H9 (cell line): ENCODE data around the gene SRSF2. TPM values are rescaled to one million over a fixed set of nuclear protein-coding genes. Genes with fewer than 3 reads are reported as not detected.

ENCODE experiments used
- DNase-seq: peaks from one replicate; pipeline ENCODE4 v3.0.0-alpha.2; 2017
- H2AFZ ChIP-seq: one replicate; pipeline ENCODE4 v1.6.1; 2013; ENCODE audit warnings: mild to moderate bottlenecking, low read length, control low read depth, moderate library complexity
- H2AK5ac ChIP-seq: 2 replicates; pipeline ENCODE4 v1.6.1; 2013; ENCODE audit warnings: low read length, control low read depth, mixed read lengths; ENCODE audit not compliant: insufficient read length
- H2BK120ac ChIP-seq: one replicate; pipeline ENCODE4 v1.6.1; 2013; ENCODE audit warnings: low read depth, mild to moderate bottlenecking, low read length, control low read depth, inconsistent platforms; ENCODE audit not compliant: poor library complexity, severe bottlenecking
- H2BK12ac ChIP-seq: 2 replicates; pipeline ENCODE4 v1.6.1; 2013; ENCODE audit warnings: low read length, control low read depth, mixed read lengths, low read depth; ENCODE audit not compliant: insufficient read length
- H2BK15ac ChIP-seq: 2 replicates; pipeline ENCODE4 v1.6.1; 2013; ENCODE audit warnings: low read depth, low read length, control low read depth
- H2BK20ac ChIP-seq: one replicate; pipeline ENCODE4 v1.6.1; 2013; ENCODE audit warnings: low read depth, mild to moderate bottlenecking, low read length, control low read depth, inconsistent platforms; ENCODE audit not compliant: poor library complexity, severe bottlenecking
- H2BK5ac ChIP-seq: 2 replicates; pipeline ENCODE4 v1.6.1; 2013; ENCODE audit warnings: low read length, control low read depth, mixed read lengths; ENCODE audit not compliant: insufficient read length
- H3K14ac ChIP-seq: 2 replicates; pipeline ENCODE4 v1.6.1; 2013; ENCODE audit warnings: low read length, control low read depth; ENCODE audit not compliant: insufficient read depth
- H3K18ac ChIP-seq: 2 replicates; pipeline ENCODE4 v1.6.1; 2013; ENCODE audit warnings: low read depth, mild to moderate bottlenecking, mixed read lengths, low read length, control low read depth; ENCODE audit not compliant: insufficient read length
- H3K23ac ChIP-seq: 2 replicates; pipeline ENCODE4 v1.6.1; 2013; ENCODE audit warnings: low read length, control low read depth, mixed read lengths, low read depth; ENCODE audit not compliant: insufficient read length
- H3K23me2 ChIP-seq: 2 replicates; pipeline ENCODE4 v1.6.1; 2013; ENCODE audit warnings: low read depth, mild to moderate bottlenecking, mixed read lengths, low read length, control low read depth; ENCODE audit not compliant: insufficient read length, poor library complexity, severe bottlenecking
- H3K27ac ChIP-seq: 2 replicates; pipeline ENCODE4 v1.5.1; 2013; ENCODE audit warnings: low read length, control low read depth, mixed read lengths, low read depth; ENCODE audit not compliant: insufficient read length
- H3K27me3 ChIP-seq: 2 replicates; pipeline ENCODE4 v1.6.1; 2013; ENCODE audit warnings: low read length, control low read depth, inconsistent platforms; ENCODE audit not compliant: insufficient read depth
- H3K4ac ChIP-seq: 2 replicates; pipeline ENCODE4 v1.6.1; 2013; ENCODE audit warnings: low read depth, mild to moderate bottlenecking, control low read depth, inconsistent platforms, low read length, moderate library complexity
- H3K4me1 ChIP-seq: 2 replicates; pipeline ENCODE4 v1.6.1; 2013; ENCODE audit warnings: low read length, control low read depth, inconsistent platforms; ENCODE audit not compliant: insufficient read depth
- H3K4me2 ChIP-seq: 2 replicates; pipeline ENCODE4 v1.6.1; 2013; ENCODE audit warnings: low read length, control low read depth, mixed read lengths; ENCODE audit not compliant: insufficient read length, insufficient read depth
- H3K56ac ChIP-seq: 2 replicates; pipeline ENCODE4 v1.6.1; 2013; ENCODE audit warnings: low read depth, mild to moderate bottlenecking, mixed read lengths, low read length, control low read depth; ENCODE audit not compliant: insufficient read length
- H3K79me1 ChIP-seq: 2 replicates; pipeline ENCODE4 v1.6.1; 2013; ENCODE audit warnings: low read depth, mild to moderate bottlenecking, moderate library complexity, low read length, control low read depth, inconsistent platforms; ENCODE audit not compliant: insufficient read depth, poor library complexity, severe bottlenecking
- H3K79me2 ChIP-seq: 2 replicates; pipeline ENCODE4 v1.6.1; 2013; ENCODE audit warnings: low read length, control low read depth, inconsistent platforms; ENCODE audit not compliant: insufficient read depth
- H3K9ac ChIP-seq: 2 replicates; pipeline ENCODE4 v1.6.1; 2013; ENCODE audit warnings: low read length, control low read depth, mixed read lengths; ENCODE audit not compliant: insufficient read length; ENCODE audit errors: extremely low read depth
- H3K9me3 ChIP-seq: one replicate; pipeline ENCODE4 v1.6.1; 2013; ENCODE audit warnings: low read depth, low read length, inconsistent platforms; ENCODE audit not compliant: control insufficient read depth
- H3T11ph ChIP-seq: one replicate; pipeline ENCODE4 v1.6.1; 2013; ENCODE audit warnings: mild to moderate bottlenecking, low read length, control low read depth, inconsistent platforms
- H4K20me1 ChIP-seq: one replicate; pipeline ENCODE4 v1.6.1; 2013; ENCODE audit not compliant: control insufficient read depth, insufficient read length, insufficient read depth
- H4K5ac ChIP-seq: 2 replicates; pipeline ENCODE4 v1.6.1; 2013; ENCODE audit warnings: low read depth, mild to moderate bottlenecking, mixed read lengths, low read length, control low read depth; ENCODE audit not compliant: insufficient read length
- H4K8ac ChIP-seq: replicated peaks from 2 replicates; pipeline ENCODE4 v1.6.1; 2013; ENCODE audit warnings: low read length, control low read depth, mixed read lengths, low read depth; ENCODE audit not compliant: insufficient read length
- H4K91ac ChIP-seq: 2 replicates; pipeline ENCODE4 v1.6.1; 2013; ENCODE audit warnings: low read depth, mild to moderate bottlenecking, moderate library complexity, mixed read lengths, low read length, control low read depth; ENCODE audit not compliant: insufficient read length
- H3K27ac Mint-ChIP-seq, 3 experiments: 2 replicates in 2 of 3; 3 replicates in 1 of 3; pipeline ENCODE4 v1.8.0; 2020 to 2021; ENCODE audit warnings: mixed read lengths in 3 of 3, mild to moderate bottlenecking in 1 of 3, moderate library complexity in 1 of 3
- H3K27me3 Mint-ChIP-seq: 2 replicates; pipeline ENCODE4 v1.8.0; 2021; ENCODE audit warnings: low read depth, mild to moderate bottlenecking, moderate library complexity, mixed read lengths
- H3K36me3 Mint-ChIP-seq, 3 experiments: 2 replicates in 2 of 3; 3 replicates in 1 of 3; pipeline ENCODE4 v1.8.0; 2020 to 2021; ENCODE audit warnings: low read depth in 3 of 3, mixed read lengths in 3 of 3; ENCODE audit not compliant: insufficient read depth in 1 of 3
- H3K4me1 Mint-ChIP-seq, 2 experiments: 2 replicates each; pipeline ENCODE4 v1.8.0; 2020; ENCODE audit warnings: mixed read lengths in 2 of 2
- H3K4me3 Mint-ChIP-seq, 2 experiments: 2 replicates in 1 of 2; 3 replicates in 1 of 2; pipeline ENCODE4 v1.8.0; 2020 to 2021; ENCODE audit warnings: mild to moderate bottlenecking in 2 of 2, mixed read lengths in 2 of 2, moderate library complexity in 1 of 2
- H3K9me3 Mint-ChIP-seq, 2 experiments: 2 replicates in 1 of 2; 3 replicates in 1 of 2; pipeline ENCODE4 v1.8.0; 2020; ENCODE audit warnings: mild to moderate bottlenecking in 2 of 2, mixed read lengths in 2 of 2, moderate library complexity in 1 of 2
- CTCF ChIP-seq: fragments of 200-600 bp; sonication (generic); conservative IDR thresholded peaks from 3 replicates; pipeline ENCODE4 v1.8.0; 2021; ENCODE audit warnings: antibody characterized with exemption, mild to moderate bottlenecking
- WGBS: extraction: QIAGEN DNeasy Blood & Tissue Kit; methylation state at CpG from one replicate; pipeline ENCODE4 v1.1.7; 2013; ENCODE audit warnings: missing lambda C conversion rate, low lambda C conversion rate, mixed read lengths; ENCODE audit not compliant: insufficient read length; ENCODE audit errors: extremely low coverage; 5-methylcytosine and 5-hydroxymethylcytosine counted together
- total RNA-seq: library from RNA; stranded (reverse); gene quantifications from 2 replicates; pipeline ENCODE4 v1.2.1, GENCODE V29; 2021

Gene SRSF2
- total RNA-seq, 1 experiment from 2014 or later: 578 TPM

GRCh38 chr17:76722279-76722678 is 14.9 kb downstream of the SRSF2 start:
- H3K27me3 Mint-ChIP-seq: no peaks in the 10 kb centered on the region
- Histone ChIP-seq H4K8ac (no peak overlapping the region), H3K14ac (no peak overlapping the region), H4K5ac (no peak overlapping the region), H3K9me3 (no peaks in the 10 kb centered on the region), H2BK20ac (no peak overlapping the region), H2AFZ (no peak overlapping the region), H3K23me2 (peaks cover 8% of the 10 kb centered on the region), H3K4me1 (no peaks in the 10 kb centered on the region), H4K20me1 (no peaks in the 10 kb centered on the region), H2BK5ac (no peak overlapping the region), H3K27ac (no peak overlapping the region), H3K79me1 (peaks cover 3% of the 10 kb centered on the region), H2BK120ac (no peak overlapping the region), H3K4me2 (no peak overlapping the region), H2AK5ac (no peak overlapping the region), H3K9ac (no peak overlapping the region), H3T11ph (no peak overlapping the region), H2BK15ac (no peak overlapping the region), H3K4ac (no peak overlapping the region), H3K18ac (no peak overlapping the region), H3K79me2 (0 out of 2 replicates have a peak, but pooled peaks cover 3% of the 10 kb centered on the region), H4K91ac (no peak overlapping the region), H3K56ac (no peak overlapping the region), H3K23ac (no peak overlapping the region), H3K27me3 (no peaks in the 10 kb centered on the region), H2BK12ac (no peak overlapping the region)
- no peak overlapping the region for H3K27ac Mint-ChIP-seq
- no peak for DNase-seq
- TF ChIP-seq CTCF: no peak
- peaks cover 32 to 74% (median 70%) of the 10 kb centered on the region in 3 experiments; a peak in 6 of 7 replicates for H3K36me3 Mint-ChIP-seq
- WGBS: no CpG with 5 or more reads among the region's 8 CpGs
- H3K4me1 Mint-ChIP-seq: peaks cover 8% of the 10 kb centered on the region in 2 experiments
- H3K9me3 Mint-ChIP-seq: no peaks in the 10 kb centered on the region
- H3K4me3 Mint-ChIP-seq: no peak overlapping the region; a peak in 1 of 5 replicates
